Ovary (tissue), 9 donors: Measurements from ENCODE around the gene LIPC. TPM values are rescaled to one million over a fixed set of nuclear protein-coding genes. Genes with fewer than 3 reads are reported as not detected.

ENCODE experiments used
- DNase-seq, 5 donors: peaks; one replicate each; pipeline ENCODE4 v3.0.0-alpha.2; 2019 to 2020
- H3K27ac ChIP-seq, 2 donors: fragments of 200-600 bp; one replicate each; pipeline versions ENCODE4 v1.5.1 to v1.8.0; 2019 to 2022
- H3K27me3 ChIP-seq: fragments of 200-600 bp; one replicate; pipeline ENCODE4 v1.8.0; 2022
- H3K36me3 ChIP-seq: fragments of 200-600 bp; sonication (generic); one replicate; pipeline ENCODE4 v1.5.1; 2019
- H3K4me1 ChIP-seq: one replicate; pipeline ENCODE4 v1.8.1; 2013; ENCODE audit warnings: mild to moderate bottlenecking, moderate library complexity; ENCODE audit not compliant: insufficient read depth
- H3K4me3 ChIP-seq: fragments of 200-600 bp; sonication (generic); one replicate; pipeline ENCODE4 v1.5.1; 2017
- H3K9me3 ChIP-seq, 2 donors: fragments of 200-600 bp in 1 of 2; sonication (generic) in 1 of 2; one replicate each; pipeline versions ENCODE4 v1.5.1 to v1.8.1; 2013 to 2019; ENCODE audit warnings: mild to moderate bottlenecking in 1 of 2, moderate library complexity in 1 of 2
- EP300 ChIP-seq: sonication (generic); formaldehyde crosslinking; IDR thresholded peaks from one replicate; pipeline ENCODE4 v1.6.1; 2017; ENCODE audit warnings: antibody characterized with exemption
- POLR2A ChIP-seq: fragments of 450-650 bp; IDR thresholded peaks from one replicate; pipeline ENCODE4 v1.6.1; 2017; ENCODE audit warnings: antibody characterized with exemption, mild to moderate bottlenecking, moderate library complexity
- WGBS, 3 donors: extraction: QIAGEN DNeasy Blood & Tissue Kit in 1 of 3; methylation state at CpG; one replicate each; pipeline versions ENCODE4 v1.1.5 to v1.1.7; 2013 to 2017; 5-methylcytosine and 5-hydroxymethylcytosine counted together
- intact Hi-C, 4 donors: fragments of 100-400 bp; cut with DNase I; formaldehyde crosslinking; loops; one replicate each; pipeline versions ENCODE4 v1.11.0 to v1.15.1; 2022 to 2023
- polyA plus RNA-seq, 2 donors: library from polyadenylated mRNA; stranded (reverse); fragments of 200-250 nt in 1 of 2; fragments of 350-450 nt in 1 of 2; fragmentation: Illumina TruSeq in 1 of 2; extraction: RNeasy Lipid Tissue Mini Kit (QIAGEN cat#74804) in 1 of 2; gene quantifications; one replicate each; pipeline ENCODE4 v1.2.3, GENCODE V29; 2013 to 2014
- total RNA-seq, 7 donors: library from RNA; depleted of rRNA in 2 of 7; stranded (reverse); fragments of >200 nt in 2 of 7; fragmentation: NEBNext Ultra II Directional in 3 of 7; extraction: Animal tissue kit (Norgen Biotek cat#: 25700) in 3 of 7; gene quantifications; one replicate each; pipeline versions ENCODE4 v1.1.0 to v1.2.4, GENCODE V29; 2016 to 2023
- TF ChIP-seq, protein P1 (sequence below), 3 donors: fragments of 450-650 bp in 2 of 3; fragments of 200-600 bp in 1 of 3; IDR thresholded peaks; one replicate each; pipeline versions ENCODE4 v1.5.1 to v1.8.0; 2016 to 2022; ENCODE audit warnings: antibody characterized with exemption in 3 of 3, mild to moderate bottlenecking in 1 of 3
- donor health status: DM: no; HTN: no; CAD: no; lungs with moderate emphysema.
- donor health status: DM: no; HTN: no; CAD: no.
- donor health status: Bipolar disorder and iron deficiency.
- donor health status: DM: yes; HTN: yes; CAD: no.
- donor health status: DM: no; HTN: no; CAD: no.
- donor health status: DM: yes; HTN: yes; CAD: no.

Gene LIPC
- total and polyA plus RNA-seq, 9 donors = 0.28 to 1.1 (median 0.72) TPM

DNA sequence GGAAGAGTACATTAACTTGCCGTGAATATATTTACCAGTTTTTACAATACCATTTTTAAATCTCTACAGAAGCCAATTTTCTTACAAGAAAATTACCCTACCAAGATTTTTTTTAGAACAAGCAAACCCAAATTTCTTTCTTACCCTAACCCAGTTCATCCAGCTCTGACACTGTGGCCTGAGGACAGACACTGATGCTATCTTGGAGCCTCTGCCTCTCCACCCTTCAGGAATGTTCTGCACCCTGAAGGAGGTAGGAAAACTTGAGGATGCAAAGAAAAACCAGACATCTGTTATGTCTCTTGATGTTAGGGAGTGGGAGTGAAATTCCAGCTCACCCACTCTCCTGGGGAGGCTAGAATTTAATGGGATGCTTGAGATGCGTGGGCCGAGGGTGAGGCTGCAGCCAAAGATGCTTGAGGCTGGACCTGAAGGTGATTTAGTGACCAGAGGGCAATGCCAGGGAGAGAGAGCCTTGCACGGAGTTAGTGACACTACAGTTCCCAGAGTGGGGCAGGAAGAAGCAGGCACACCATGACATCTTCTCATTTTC, 69.9 kb downstream of the LIPC start:
- WGBS, 3 donors = 23 to 39% (median 29%) methylated on average over 4 of the region's 4 CpGs
- TF ChIP-seq, protein P1, sequence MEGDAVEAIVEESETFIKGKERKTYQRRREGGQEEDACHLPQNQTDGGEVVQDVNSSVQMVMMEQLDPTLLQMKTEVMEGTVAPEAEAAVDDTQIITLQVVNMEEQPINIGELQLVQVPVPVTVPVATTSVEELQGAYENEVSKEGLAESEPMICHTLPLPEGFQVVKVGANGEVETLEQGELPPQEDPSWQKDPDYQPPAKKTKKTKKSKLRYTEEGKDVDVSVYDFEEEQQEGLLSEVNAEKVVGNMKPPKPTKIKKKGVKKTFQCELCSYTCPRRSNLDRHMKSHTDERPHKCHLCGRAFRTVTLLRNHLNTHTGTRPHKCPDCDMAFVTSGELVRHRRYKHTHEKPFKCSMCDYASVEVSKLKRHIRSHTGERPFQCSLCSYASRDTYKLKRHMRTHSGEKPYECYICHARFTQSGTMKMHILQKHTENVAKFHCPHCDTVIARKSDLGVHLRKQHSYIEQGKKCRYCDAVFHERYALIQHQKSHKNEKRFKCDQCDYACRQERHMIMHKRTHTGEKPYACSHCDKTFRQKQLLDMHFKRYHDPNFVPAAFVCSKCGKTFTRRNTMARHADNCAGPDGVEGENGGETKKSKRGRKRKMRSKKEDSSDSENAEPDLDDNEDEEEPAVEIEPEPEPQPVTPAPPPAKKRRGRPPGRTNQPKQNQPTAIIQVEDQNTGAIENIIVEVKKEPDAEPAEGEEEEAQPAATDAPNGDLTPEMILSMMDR (IDR thresholded peaks at IDR 0.05) = no peak
- TF ChIP-seq EP300 = no peak
- no peak for TF ChIP-seq POLR2A
- intact Hi-C loops = no loop called here
- Histone ChIP-seq H3K27me3 (no peaks in the 10 kb centered on the region), H3K36me3 (no peaks in the 10 kb centered on the region), H3K9me3 (no peaks in the 10 kb centered on the region), H3K4me1 (no peaks in the 10 kb centered on the region), H3K27ac (no peak overlapping the region), H3K4me3 (no peak overlapping the region)
- no peak for DNase-seq

DNA sequence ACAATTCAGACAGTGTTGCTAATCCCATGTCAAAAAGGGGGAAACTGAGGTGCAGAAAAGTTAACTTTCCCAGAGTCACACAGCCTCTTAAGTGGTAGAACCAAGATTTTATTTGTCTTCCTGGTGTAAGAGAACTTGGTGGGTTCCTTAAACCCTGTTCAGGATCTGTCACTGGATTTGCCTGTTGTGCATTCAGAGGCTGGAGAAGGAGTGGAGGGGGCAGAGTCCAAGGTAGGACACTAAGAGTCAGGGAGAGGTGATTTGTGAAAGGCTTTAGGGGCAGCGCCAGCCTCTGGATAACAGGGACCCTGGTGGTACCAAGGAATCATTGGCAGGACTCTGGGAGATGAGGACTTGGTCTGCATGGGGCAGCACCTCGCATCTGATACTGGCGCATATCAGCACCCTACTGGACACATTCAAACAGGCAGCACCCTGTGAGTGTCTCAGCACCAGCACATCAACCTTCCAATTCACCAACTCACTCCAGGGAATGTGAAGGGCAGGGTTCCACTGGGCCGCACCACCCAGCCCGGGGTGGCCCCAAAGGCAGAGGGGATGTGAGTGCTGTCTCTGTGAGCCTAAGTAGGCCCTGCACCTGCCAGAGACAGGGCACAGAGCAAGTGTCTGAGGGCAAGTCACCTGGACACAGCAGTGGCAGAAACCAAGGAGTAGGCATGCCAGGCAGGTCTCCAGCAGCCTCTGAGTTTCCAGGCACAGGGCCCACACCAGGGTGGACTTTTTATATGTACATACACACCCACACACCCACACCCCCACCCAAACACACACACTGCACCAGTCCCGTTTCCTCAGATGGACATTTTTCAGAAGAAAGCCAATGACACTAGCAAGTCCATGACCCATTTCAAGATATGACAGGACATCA, 71.6 kb downstream of the LIPC start:
- no peaks in the 10 kb centered on the region for H3K4me1 ChIP-seq
- no peak for TF ChIP-seq EP300
- TF ChIP-seq, protein P1 (IDR thresholded peaks at IDR 0.05) = no peak
- TF ChIP-seq POLR2A = no peak
- no peaks in the 10 kb centered on the region for H3K36me3 ChIP-seq
- H3K4me3 ChIP-seq = no peak overlapping the region
- H3K9me3 ChIP-seq = no peaks in the 10 kb centered on the region
- no peak for DNase-seq
- H3K27ac ChIP-seq = no peak overlapping the region
- 91 to 99% (median 96%) methylated on average over 6 of the region's 6 CpGs for WGBS, 3 donors
- H3K27me3 ChIP-seq = no peaks in the 10 kb centered on the region
- intact Hi-C loops = no loop called here

DNA sequence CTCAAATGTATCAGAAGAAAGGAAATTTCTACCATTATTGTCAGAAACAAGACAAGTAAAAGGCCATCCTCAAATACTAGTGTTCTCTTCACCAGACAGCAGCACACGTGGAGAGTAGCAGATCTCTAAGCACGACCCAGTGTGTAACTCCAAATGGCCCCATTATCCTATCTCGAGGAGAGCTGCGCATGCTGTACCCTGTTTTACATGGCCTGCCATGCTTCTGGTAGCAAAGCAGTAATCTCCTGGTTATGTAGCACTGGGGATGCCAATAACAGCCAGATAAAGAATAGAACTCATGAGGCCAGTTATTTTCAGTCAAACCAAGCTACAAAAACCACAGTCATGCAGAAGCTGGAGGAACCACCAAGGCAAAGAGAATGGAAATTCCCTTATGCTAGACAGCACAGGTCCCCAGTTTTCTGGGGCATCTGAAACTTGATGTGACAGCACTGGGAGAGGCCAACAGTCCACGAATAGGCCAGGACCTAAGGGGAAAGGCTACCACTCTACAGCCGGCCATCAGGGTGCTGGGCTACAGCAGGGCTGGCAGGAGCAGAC, 73.0 kb downstream of the LIPC start:
- H3K27ac ChIP-seq = no peak overlapping the region
- H3K9me3 ChIP-seq = no peaks in the 10 kb centered on the region
- H3K4me1 ChIP-seq = no peaks in the 10 kb centered on the region
- WGBS, 3 donors = 93 to 94% (median 94%) methylated on average over 6 of the region's 6 CpGs
- no peaks in the 10 kb centered on the region for H3K36me3 ChIP-seq
- H3K27me3 ChIP-seq = no peaks in the 10 kb centered on the region
- TF ChIP-seq EP300 (no peak), POLR2A (no peak)
- TF ChIP-seq, protein P1 (IDR thresholded peaks at IDR 0.05) = no peak
- H3K4me3 ChIP-seq = no peak overlapping the region
- intact Hi-C loops = no loop called here
- DNase-seq = no peak

DNA sequence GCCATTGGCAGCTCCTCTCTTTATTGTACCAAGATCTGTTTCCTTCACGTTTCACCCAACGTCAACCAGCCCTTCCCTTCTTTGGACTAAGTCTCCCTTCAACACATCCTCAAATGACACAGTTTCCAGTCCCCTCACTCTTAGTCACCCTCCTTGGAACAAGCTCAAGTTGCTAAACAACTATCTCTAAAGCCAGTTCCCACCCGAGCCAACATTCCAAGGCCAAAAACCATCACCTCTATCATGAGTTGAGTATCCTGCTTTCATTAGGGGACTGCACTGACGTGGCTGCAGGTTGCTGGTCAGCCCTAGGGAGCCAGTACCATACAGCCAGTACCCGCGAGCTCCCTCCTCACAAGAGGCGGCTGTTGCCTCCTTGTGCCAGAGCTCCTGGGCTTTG, 73.8 kb downstream of the LIPC start:
- intact Hi-C loops = no loop called here
- no peaks in the 10 kb centered on the region for H3K4me1 ChIP-seq
- H3K4me3 ChIP-seq = no peak overlapping the region
- DNase-seq = no peak
- 89 to 91% (median 91%) methylated on average over 7 of the region's 7 CpGs for WGBS, 3 donors
- no peaks in the 10 kb centered on the region for H3K36me3 ChIP-seq
- no peaks in the 10 kb centered on the region for H3K9me3 ChIP-seq
- H3K27ac ChIP-seq = no peak overlapping the region
- H3K27me3 ChIP-seq = no peaks in the 10 kb centered on the region
- TF ChIP-seq EP300 (no peak), POLR2A (no peak)
- TF ChIP-seq, protein P1 (IDR thresholded peaks at IDR 0.05) = no peak
